ENCODE results near the gene PARD3B.

PARD3B gene

GRCh38 chr2:204901591-204901990 lies 356.3 kb downstream of the PARD3B start:
- DNase-seq, result no peak

DNA sequence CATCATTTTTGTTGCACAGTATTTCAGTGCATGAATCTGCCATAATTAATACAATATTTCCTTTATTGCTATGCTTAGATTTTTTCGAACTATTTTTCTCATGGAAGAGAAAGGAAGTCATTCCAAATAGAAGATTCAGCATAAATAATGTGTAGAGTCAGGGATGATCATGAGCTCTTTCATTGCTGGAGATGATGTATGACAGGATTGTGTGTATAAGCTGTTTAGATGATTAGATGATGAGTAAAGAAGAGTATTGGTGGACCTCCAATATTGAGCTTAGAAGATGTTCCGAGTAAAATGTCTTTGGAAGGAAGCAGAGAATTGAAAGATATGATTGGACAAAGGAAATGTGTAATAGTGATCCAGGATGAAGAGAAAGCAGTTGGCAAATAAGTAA lies 364.5 kb downstream of the PARD3B start:
- no peak for DNase-seq

- no peak for DNase-seq
Measured at GRCh38 chr2:204913312-204913711, 368.0 kb downstream of the PARD3B start.

DNA sequence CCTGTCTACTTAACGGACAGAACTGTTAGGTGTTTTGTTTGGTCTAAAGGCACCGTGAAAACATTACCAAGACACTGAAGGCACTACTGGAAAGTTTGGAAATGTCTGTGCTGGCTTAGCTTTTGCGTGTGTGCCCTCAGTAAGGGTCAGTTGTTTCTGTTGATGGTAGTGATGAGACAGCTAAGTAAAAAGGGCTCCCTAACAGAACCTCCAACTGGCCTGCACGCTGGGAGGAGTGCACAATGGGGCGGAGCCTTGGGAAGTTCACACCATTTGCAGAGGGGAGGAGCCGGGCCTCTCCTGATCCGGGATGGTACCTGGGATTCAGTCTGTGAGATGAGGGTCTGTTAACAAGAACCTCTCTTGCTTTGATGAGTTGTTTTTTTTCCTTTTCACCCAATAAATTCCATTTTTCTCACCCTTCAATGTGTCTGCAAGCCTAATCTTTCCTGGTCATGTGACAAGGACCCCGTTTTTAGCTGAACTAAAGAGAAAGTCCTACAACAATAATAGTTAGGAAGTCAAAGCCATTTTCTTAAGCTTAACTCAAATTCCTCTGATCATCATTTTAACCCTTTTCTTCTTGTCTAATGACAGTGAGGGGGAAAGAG lies 368.7 kb downstream of the PARD3B start:
- DNase-seq, result no peak

- DNase-seq, result no peak
Measured at GRCh38 chr2:204914708-204915107, 369.4 kb downstream of the PARD3B start.

GRCh38 chr2:204917089-204917701 lies 371.9 kb downstream of the PARD3B start:
- DNase-seq, result no peak

DNA sequence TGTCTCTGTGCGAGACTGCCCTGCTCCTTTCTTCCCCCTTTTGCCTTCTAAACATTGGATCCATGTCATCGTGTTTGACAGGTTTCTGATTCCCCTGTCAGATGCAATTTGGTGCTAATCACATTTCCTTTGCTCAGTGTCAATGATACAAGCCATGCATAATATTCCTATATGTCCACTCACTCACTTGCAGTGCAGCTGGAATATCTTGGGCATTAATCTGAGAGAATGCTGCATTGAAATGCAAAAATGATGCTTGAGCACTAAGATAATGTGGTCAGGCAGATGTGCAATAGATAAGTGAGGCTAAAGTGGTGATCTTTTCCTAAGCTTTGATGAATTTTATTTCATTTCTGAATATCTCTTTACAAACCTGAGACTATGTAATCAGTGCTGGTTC lies 375.5 kb downstream of the PARD3B start:
- no peak for DNase-seq

- DNase-seq, result no peak
Measured at GRCh38 chr2:204923957-204924356, 378.7 kb downstream of the PARD3B start.

DNA sequence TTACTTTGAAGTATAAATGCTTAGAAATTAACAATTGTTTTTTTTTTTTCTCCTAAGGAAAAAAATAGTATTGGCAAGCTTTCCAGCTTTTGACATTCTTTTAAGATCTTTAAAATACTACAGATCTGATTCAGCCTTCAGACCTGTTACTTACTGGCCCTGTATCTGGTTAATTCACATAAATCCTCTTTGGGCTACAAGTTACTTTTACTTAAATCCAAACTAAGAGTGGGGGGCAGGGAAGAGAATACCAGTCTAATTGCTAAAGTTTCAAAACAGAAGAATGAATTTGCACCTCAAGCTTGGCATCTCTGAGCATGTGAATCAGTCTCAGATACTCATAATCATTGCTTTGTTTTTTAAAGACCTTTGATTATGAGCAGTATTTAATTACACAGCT lies 386.3 kb downstream of the PARD3B start:
- no peak for DNase-seq

- DNase-seq, result no peak
Measured at GRCh38 chr2:204933735-204934374, 388.6 kb downstream of the PARD3B start.

DNA sequence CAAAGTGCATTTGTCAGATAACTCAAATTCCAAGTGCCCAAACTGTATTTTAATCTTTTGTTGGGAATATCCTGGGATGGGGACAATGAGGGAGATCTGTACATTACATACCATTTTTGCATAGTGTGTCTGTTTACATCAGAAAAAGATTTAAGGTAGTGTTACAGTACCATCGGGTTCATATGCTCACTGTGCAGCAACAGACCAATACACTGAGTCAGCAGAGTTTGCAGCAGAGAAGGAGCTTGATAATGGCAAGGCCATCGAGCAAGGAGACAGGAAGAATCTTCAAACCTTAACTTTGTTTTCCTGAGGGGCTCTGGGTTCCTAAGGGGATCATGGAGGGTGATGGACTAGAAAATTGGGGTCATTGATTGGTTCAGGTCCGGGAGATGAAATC lies 399.7 kb downstream of the PARD3B start:
- DNase-seq, result no peak

DNA sequence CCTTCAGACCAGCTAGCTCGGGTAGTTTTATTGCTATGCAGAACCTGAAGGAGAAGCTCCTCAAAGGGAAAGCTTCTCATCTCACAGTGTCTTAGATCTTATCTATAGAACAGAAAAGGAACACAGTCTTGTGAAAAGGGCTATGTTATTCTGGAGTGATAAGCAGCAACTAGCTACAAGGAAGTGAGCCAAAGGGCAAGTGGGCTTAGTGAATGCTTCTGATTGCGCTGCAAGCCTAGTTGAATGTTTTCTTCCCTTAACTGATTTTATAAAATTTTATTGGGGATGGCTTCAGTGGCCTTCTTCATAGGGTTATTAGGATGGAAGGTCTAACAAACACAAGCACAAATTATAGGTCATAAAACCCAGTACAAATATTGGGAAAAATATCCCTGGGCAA lies 400.1 kb downstream of the PARD3B start:
- DNase-seq, result no peak

DNA sequence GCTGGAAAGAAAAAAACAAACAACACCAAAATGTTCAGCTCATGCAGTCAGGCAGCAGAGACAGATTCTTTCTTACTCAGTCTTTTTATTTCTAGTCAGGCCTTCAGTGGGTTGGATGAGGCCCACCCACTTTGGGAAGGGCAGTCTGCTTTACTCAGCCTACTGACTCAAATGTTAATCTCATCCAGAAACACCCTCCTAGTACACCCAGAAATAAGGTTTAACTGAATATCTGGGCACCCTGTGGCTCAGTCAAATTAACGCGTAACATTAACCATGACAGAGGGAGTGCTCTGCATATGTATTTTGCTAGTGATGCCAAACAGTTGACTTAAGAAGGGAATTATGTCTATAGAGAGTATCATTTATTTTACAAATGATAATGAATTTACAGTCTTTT lies 401.6 kb downstream of the PARD3B start:
- no peak for DNase-seq

DNA sequence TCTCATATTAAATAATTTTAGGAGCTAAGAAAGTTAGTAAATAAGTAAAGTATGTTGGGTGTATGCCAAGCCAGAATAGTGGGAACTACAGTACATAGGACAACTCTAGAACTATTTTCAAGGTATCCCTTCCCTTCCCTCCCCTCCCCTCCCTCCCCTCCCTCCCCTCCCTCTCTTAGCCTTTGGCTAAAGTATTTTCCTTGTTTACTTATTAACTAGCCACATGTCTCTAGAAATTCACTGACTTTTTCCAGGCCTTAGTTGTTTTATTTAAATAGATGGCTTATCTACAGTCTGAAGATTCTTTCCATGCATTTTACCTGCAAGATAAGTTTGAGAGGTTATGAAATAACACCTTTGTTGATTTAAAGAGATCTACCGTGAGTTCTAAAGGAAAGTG lies 402.1 kb downstream of the PARD3B start:
- DNase-seq, result no peak

DNA sequence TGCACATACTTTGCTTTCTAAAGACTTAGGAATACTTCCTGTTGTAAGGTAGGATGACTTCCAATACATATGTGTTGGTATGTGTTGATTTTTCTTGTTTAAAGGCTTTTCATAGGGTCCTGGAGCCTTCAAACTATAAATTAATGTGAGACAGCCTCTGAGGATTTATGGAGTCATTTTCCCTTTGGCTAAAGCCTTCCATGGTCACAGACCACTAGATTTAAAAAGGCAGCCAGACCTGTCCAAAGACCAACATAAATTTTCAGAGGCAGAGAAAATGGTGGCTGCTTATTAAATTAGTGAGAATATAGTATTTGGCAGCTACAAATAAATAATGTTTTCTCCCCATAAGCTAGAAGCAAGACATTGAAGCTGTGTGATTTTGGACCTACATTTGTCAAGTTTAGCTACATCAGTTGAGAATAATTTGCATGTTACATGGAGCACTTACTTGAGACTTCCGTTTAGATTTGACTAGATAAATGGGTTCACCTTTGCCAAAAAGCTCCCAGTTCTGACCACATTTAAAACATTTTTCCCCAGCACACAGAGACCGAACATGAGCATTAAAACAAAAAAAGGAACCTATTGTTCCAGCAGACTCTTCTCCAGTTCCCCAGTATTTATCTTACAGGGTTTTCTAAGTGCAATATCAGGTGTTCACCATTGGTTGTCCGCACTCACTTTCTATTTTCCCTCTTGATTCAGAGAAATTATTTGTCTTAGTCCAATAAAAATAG lies 402.9 kb downstream of the PARD3B start:
- DNase-seq, result no peak

- no peak for DNase-seq
Measured at GRCh38 chr2:204948822-204949221, 403.5 kb downstream of the PARD3B start.

DNA sequence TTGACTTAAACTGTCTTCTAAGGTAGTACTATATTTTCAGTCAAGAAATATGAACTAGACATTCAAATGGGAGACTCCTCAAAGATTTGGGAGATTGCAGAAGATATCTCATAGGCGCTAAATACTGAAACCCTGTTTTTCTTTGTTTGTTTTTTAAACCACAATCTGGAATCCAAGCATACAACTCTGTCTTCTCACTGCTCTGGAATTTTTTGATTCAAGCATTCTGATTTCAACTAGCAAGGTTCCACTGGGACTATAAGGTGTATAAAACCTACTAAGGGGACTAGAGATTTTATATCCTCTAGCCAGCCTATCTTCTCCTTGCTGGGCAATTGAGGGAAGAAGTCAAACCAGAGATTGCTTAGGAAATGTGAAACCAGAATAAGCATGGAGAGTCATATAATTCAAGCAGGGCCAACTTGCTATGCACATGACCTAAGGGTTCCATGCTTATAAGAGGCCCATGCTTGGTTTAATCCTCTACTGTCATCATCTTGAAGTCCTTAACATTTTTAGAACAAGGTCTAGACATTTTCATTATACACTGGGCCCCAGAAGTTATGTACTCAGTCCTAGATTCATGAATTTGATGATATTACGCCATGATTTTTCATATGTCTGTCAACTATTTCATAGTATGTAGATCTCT lies 405.5 kb downstream of the PARD3B start:
- no peak for DNase-seq

DNA sequence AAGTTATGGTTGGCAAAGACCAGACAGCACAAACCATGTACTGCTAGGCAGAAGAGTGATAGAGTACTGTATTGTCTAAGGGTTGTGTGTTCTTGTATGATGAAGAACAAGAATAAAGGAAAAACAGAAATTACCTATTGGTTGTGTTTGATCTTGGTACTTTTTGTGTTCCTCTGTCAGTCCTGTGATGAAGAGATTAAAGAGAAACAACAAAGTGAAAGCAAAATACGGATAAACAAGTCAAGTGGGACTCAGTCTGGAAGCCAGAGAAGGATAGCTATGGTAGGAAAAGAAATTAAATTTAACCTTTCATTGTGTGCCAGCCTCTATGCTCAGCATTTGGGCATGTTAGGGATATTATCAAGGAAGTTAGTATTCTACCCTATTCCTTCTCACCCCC lies 413.1 kb downstream of the PARD3B start:
- DNase-seq, result no peak

DNA sequence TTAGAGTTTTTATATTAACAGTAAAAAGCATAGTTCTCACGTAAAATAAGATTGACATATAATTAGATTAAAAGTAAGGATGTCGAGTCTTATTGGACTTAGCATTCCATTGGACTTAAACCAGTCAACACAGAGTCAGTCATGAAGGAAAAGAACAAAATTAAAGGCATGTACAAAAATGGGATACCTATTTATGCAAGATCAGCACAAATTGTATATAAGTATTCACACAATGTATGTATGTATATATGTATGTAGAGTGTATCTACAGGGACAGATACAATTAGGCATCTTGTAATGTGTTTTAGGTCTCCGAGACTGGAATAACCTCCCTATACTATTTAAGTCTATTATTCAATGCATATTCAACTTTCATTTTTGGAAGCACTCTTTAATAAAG lies 419.1 kb downstream of the PARD3B start:
- DNase-seq, result no peak

DNA sequence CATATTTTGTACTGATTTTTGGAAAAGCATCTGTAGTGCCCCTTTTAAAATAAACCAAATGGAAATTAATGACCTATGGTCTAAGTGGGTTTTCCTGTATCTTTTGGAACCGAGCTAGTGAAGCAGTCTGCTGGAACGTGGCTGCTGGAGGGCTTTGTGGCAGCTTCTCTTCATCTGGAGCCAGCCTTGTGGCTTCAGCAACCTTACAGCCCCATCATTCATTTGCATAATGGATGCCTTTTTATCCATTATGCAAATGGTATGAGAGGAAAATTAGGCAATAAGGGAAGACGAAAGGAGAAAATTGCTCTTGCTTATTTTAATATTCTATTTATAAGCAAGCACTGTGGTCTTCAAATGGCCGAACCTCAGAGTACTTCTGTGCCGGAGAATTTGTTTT lies 421.0 kb downstream of the PARD3B start:
- DNase-seq, result no peak

- no peak for DNase-seq
Measured at GRCh38 chr2:204967199-204967960, 422.1 kb downstream of the PARD3B start.

DNA sequence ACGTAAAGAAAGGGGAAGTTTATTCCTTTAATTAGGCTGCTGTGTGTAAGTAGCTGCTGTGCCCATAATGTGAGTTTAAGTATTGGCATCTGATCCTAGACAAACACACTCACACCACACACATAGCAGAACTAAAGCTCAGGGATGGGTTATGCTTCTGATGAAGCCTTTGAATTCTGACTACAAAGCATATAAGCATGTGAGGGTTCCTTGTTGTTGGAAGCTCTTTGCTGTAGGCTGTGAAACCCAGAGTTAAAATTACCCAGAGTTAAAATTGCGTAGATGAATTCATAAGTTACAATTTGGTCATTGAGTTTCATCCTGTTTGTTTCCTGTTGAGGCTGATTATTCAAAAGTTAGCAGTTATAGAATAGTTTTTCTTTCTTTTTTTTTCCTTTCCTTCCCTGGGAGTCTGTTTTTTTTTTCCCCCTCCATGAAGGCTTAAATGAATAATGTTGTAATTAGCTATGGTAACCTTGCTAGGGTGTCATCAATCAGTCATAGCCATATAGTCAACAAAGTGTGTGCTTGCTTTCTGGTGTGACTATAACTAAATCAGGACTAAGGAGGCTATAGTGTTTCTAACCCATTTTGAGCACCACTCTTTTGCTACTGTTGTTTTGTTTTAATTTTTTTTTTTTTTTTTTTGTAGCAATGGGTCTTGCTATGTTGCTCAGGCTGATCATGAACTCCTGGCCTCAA lies 426.1 kb downstream of the PARD3B start:
- no peak for DNase-seq
